Amniotic epithelial cell (primary cell): ENCODE measurements around the gene PGM2.

Experiments
- DNase-seq: peaks from one replicate; pipeline ENCODE4 v3.0.0-alpha.2; 2010; ENCODE audit warnings: low read depth

The PGM2 gene

DNA sequence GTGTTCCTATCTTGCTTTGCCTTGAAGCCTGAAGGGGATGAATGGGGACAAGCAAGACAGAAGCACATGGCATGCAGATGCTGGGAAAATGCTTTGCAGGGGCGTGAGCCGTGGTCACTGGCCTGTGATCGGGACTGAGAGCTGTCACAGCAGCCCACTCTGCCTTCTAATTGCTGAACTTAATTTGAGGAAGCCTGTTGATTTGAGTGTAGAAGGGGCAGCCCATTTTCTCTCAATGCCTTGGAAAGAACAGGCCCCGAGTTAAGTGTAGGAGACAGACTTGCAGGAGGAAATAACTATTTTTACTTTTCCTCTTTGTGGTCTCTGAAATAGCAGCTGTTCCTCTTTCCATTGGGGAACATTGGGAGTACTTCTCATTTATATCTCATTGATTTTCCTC, 38.3 kb downstream of the PGM2 start:
- no peak for DNase-seq

- DNase-seq = no peak
Observed at GRCh38 chr4:37865450-37865849, 39.0 kb downstream of the PGM2 start.

DNA sequence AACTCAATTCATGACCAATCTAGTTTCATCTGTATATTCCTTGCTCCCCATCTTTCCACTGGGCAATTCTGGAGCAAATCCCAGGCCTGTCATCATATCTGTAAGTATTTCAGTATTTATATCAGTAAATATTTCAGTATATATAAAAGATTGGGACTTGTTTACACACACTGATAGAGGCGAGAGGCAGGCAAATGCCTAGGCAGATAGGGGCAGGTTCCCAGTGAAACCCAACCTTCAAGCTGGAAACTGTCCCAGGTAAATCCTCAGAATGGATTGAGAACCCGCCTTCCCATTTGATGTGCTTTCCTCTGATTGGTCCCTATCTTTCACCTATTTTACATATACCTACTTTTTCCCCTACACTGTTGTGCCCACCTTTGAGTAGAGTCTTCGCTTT, 40.6 kb downstream of the PGM2 start:
- no peak for DNase-seq

GRCh38 chr4:37868238-37868637, 41.8 kb downstream of the PGM2 start:
- DNase-seq = no peak

DNA sequence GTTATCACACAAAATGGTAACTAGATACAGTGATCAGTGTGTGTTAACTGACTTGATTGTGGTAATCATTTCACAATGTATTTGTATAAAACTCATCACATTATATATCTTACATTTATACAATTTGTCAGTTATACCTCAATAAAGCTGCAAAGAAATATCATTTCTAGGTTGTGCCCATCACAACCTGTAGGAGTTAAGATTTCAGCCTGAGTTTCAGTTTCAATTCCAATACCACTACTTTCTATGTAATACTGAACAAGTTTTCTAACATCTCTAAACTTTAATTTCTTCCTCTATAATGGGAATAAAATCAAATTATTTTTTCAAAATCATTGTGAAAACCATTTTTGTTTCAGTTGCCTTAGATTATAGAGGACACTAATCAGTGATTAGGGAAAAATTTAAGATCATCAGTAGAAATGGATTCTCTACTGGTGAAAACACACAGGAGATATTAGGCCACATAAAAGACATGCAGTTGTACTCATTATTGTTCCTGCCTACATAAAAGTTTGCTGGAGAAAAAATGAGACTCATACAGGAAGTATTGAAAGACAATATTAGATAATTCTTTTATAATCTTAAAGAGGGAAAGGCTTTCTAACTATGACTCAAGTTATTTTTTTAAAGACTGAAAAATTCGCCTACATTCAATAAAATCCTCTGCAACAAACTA, 46.0 kb downstream of the PGM2 start:
- DNase-seq = no peak

DNA sequence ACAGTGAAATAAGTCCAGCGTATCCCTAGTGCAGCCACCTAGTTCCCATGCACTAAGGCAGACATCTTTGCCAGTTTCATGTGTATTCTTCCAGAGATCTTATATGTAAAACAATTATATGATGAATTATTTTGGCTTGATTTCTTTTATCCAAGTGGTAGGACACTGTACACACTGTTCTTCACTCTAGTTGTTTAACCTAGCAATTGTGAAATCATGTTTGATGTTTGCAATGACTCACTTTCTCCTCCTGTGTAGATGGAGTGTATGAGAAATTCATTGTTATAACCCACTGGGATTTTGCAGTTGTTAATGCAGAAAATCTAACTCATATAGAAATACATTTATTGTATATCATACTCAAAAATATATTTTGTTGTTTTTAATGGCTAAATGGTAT, 46.9 kb downstream of the PGM2 start:
- peak; percentile 93 for DNase-seq

DNA sequence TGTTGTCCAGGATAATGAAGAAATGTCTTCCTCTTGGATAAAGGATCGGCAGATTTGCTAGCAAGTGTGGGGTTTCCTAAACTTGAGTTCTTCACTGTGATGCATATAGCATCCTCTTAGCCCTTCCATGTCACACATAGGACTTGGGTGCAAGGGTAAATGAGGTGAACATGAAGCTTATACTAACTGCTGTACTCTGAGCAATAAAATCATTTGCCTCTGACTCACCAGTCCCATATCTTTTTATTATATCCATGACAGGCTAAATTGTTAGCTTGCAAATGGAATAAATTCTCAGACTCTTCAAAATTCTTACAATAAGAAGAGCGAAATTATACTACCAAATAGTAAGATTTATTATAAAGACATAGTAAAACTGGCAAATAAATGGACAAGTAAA, 49.7 kb downstream of the PGM2 start:
- DNase-seq = peak; percentile 49

GRCh38 chr4:37879365-37879764, 52.9 kb downstream of the PGM2 start:
- DNase-seq = no peak

DNA sequence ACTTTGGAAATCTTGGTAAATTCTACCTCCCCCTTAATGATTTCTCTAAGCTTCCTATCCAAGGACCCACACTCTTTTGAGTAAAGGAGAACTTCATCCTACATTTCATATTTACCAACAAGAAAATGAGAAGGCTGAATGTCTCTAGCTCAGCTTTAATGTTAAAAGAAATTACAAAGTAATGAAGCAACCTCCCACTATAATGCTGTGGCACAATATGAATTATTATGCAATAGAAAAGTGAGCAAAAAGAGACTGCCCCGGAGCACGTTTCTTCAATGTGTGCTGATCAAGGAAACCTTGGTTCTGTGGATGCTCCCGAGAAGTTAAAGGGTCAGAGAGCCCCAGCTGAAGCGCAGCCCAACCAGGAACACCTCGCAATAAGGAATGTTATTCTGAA, 55.3 kb downstream of the PGM2 start:
- DNase-seq = peak; percentile 32

DNA sequence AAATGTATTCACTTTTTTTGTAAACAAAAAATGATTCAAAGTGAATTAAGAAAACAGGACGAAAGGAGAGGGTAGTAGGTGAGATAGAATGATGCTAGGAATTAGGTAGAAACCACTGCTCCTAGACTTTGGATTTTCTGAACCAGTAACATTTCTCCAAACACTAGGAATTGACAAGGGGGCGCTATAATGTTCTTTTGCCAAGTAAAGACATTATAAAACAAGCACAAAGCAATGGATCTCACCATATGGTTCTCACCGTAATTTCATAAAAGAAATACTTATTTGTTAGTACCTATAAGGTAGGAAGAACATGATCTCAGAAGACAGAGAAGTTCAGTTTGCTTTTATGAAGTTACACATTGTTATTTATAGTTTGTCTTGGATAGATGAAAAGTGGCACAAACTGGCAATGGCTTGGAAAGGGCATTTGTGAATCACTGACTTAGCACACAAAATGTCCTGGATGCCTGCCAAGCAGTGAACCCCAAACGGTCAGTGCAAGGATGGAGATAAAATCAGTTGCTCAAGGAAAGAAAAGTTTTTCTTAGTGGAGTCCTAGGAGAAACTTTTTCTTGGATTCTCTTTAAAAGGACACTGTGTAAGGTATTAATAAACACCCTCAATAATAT, 56.3 kb downstream of the PGM2 start:
- peak; percentile 48 for DNase-seq

DNA sequence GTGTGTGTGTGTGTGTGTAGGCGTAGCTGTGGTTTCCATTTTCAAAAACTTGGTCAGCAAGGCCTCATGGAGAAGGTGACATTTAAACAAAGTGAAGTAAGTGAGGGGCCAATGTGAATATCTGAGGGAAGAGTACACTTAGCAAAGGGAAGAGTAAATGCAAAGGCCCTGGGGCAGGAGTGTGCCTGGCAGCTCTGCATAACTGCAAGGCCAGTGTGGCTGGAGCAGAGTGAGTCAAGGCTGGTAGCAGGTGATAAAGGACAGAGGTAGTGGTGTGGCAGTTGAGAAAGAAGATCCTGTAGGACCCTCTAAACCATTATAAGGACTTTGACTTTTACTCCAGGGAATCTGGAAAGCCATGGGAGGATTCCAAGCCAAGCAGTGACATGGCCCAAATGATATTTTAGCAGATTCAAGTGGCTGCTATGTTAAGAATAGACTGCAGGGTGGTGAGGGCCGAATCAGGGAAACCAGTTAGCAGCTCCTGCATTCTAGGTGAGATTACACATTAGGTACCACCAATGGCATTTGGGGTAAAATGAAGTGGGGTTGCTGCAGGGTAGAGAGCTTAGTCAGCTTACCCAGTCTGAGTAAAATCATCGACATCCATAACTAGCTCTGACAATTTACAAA, 58.5 kb downstream of the PGM2 start:
- DNase-seq = no peak

GRCh38 chr4:37885496-37885895, 59.0 kb downstream of the PGM2 start:
- peak; percentile 86 for DNase-seq

GRCh38 chr4:37889849-37890800, 63.6 kb downstream of the PGM2 start:
- no peak for DNase-seq

DNA sequence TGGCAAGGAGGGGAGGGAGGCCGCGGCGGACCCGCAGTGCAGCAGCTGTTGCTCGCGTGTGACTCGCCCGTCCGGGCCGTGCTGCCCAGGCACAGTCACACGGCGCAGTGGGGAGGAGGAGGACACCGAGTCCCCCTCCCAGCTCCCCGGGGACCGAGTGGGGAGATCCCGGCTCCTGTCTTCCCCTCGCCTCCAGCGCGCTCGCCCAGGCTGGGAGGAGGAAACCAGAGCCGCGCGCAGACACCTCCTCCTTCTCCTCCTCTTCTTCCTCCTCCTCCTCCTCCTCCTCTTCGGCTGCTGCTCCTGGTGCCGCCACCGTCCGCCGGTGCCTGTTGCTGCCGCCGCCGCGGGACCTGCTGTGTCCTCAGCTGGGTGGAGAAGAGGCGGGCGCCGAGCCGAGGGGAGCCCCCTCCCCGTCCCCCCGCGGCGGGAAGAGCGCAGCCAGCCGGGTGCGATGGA, 64.3 kb downstream of the PGM2 start, which contains the start of gene TBC1D1:
TBC1D1 (plus strand) TSS at position 284 of the 459 bp plus-strand sequence. CDS start 11,012 bp downstream, outside the sequence.
- DNase-seq = no peak

GRCh38 chr4:37891260-37892159, 65.0 kb downstream of the PGM2 start:
- peak; percentile 18 for DNase-seq

DNA sequence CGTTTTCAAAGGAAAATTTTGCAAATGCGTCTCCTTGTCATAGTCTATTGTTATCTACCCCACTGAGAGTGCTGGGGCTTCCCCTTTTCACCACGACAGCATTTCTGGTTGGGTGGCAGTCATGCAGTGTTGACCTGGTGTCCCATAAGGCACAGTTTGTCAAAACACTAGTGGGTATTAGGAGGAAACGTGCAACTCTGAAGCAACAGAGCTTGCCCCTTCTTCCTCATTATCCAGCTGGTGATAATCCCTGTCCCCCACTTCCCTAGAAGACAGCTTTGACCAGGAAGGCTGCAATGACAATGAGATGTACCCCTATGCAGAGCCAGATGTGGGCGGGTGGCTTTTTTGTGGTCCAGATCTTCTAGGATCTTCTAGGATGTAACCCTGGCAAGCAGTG, 66.2 kb downstream of the PGM2 start:
- no peak for DNase-seq

DNA sequence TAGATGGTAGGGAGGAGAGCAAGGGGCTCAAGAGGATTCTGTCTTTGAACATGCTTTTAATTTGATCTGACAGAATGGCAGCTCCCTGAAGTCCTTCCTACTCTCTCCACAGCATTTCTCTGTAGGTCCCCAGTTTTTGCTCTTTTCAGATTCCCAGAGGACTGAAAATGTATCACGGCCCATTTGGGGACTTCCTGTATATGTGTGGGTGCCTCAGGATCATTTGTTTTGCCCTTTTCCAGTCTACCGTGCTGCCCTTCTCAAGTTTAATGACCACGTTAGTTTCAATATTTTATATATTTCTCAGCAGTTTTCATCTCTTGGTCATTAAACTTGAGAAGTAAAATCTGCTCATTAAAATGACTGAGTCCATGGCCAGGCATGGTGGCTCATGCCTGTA, 66.7 kb downstream of the PGM2 start:
- no peak for DNase-seq

GRCh38 chr4:37895271-37895670, 68.8 kb downstream of the PGM2 start:
- no peak for DNase-seq

DNA sequence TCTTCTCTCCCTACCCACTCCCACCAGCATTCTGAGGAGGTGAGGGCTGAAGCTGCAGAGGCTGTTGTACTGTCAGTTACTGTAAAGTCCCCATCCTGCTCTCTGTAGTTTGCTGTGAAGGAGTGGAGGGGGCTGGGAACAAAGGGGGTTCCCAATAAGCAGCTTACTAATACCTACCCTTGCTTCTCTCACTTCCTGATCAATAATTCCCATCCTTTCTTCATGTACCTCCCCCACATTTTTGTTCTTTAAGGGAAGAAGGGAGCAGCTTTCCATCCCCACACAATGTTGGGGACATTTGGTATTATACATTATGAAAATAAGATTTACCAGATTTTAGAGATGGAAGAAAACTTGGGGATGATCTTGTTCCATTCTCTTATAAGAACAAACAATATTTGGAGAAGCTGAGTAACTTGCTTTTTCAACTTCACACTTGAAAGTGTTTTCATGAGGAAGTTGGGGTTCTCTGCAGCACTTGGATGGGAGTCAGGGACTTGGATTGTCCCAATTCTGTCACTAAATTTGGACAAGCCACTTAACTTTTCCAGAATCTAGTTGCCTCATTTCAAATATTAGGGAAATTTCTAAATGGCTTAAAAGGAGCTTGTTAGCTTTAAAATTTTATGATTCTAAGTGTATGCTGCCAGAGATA, 69.8 kb downstream of the PGM2 start:
- no peak for DNase-seq

DNA sequence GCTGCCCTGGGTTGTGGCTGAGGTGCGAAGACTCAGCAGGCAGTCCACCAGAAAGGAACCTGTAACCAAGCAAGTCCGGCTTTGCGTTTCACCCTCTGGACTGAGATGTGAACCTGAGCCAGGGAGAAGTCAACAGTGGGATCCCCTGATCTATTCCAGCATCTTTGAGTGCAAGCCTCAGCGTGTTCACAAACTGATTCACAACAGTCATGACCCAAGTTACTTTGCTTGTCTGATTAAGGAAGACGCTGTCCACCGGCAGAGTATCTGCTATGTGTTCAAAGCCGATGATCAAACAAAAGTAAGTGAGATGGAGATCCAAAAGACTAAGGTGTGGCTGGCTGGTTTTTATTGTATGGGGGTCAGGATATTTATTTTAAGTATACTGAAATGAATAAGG, 75.7 kb downstream of the PGM2 start:
- DNase-seq = no peak
